T-helper 17 cell (primary cell): ENCODE data around the gene TIPIN. TPM values are rescaled to one million over a fixed set of nuclear protein-coding genes. Genes with fewer than 3 reads are reported as not detected.
"Not testable (repeated sequence)": the region's sequence is repeated elsewhere in the genome, so short reads cannot be mapped to it uniquely, and the experiment has no call there.

ENCODE experiments used
- ATAC-seq: fragments of 150-1000 bp; cut with Tn5 transposase; 2 replicates; pipeline ENCODE4 v1.10.0; 2021; ENCODE audit warnings: mild to moderate bottlenecking, moderate library complexity
- DNase-seq, 3 donors: peaks; one replicate each; pipeline versions ENCODE4 v3.0.0 to v3.0.0-alpha.2; 2020 to 2021
- H3K9me3 ChIP-seq: one replicate; pipeline ENCODE4 v1.7.0; 2013; ENCODE audit warnings: low read length, mild to moderate bottlenecking; ENCODE audit not compliant: control insufficient read depth, poor library complexity, severe bottlenecking
- H3K27ac Mint-ChIP-seq: one replicate; pipeline ENCODE4 v1.8.0; 2022; ENCODE audit warnings: mild to moderate bottlenecking, moderate library complexity, mixed read lengths
- H3K27me3 Mint-ChIP-seq: one replicate; pipeline ENCODE4 v1.8.0; 2022; ENCODE audit warnings: mixed read lengths
- H3K36me3 Mint-ChIP-seq: one replicate; pipeline ENCODE4 v1.8.0; 2022; ENCODE audit warnings: low read depth, mixed read lengths
- H3K4me1 Mint-ChIP-seq: one replicate; pipeline ENCODE4 v1.8.0; 2022; ENCODE audit warnings: mild to moderate bottlenecking, mixed read lengths
- H3K4me3 Mint-ChIP-seq: one replicate; pipeline ENCODE4 v1.8.0; 2022; ENCODE audit warnings: mild to moderate bottlenecking, moderate library complexity, mixed read lengths
- total RNA-seq, 4 donors: library from RNA in 2 of 4; stranded (reverse) in 2 of 4; gene quantifications; one replicate each; pipeline ENCODE4 v1.2.3 and lab custom pipeline; 2022 to 2026

Gene TIPIN
- total RNA-seq, 2 donors from 2014 or later: 2.9 to 4.2 TPM

- H3K27ac Mint-ChIP-seq: peak overlapping the region; percentile 97
- not testable (repeated sequence) for DNase-seq
- H3K4me3 Mint-ChIP-seq: peak overlapping the region; percentile 2
These were observed 36.6 kb upstream of the TIPIN start for GRCh38 chr15:66393037-66393436.

DNA sequence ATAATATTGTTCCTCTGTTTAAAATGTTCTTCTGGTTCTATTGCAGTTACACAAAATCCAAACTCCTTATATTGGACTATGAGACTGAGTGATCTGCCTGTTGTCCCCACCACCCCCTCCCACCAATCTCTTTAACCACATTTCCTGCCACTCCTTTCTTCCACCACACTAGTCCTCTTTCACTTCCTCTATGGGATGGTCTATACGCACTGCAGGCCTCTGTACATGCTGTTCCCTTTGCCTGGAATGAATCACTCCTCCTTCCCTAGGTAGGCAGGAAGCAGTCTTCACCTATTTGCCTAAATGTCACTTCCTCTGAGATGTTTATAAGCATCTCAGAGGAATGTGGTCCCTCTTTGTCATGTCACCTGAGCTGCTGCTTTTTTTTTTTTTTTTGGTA is 34.2 kb upstream of the TIPIN start:
- Mint-ChIP-seq H3K36me3 (peaks cover 6% of the 10 kb centered on the region), H3K27me3 (no peaks in the 10 kb centered on the region), H3K4me1 (peaks cover 76% of the 10 kb centered on the region), H3K4me3 (peak overlapping the region; percentile 97), H3K27ac (peak overlapping the region; percentile 97)
- DNase-seq: no peak
- H3K9me3 ChIP-seq: no peaks in the 10 kb centered on the region
- ATAC-seq: no peak

More at GRCh38 chr15:66393037-66393436, 36.6 kb upstream of the TIPIN start:
- not testable (repeated sequence) for H3K27me3 Mint-ChIP-seq, H3K36me3 Mint-ChIP-seq, H3K9me3 ChIP-seq, ATAC-seq
- peaks cover 70% of the 10 kb centered on the region for H3K4me1 Mint-ChIP-seq

- Mint-ChIP-seq H3K27me3 (no peaks in the 10 kb centered on the region), H3K4me1 (peaks cover 73% of the 10 kb centered on the region), H3K4me3 (peak overlapping the region; percentile 97), H3K36me3 (peaks cover 6% of the 10 kb centered on the region), H3K27ac (peak overlapping the region; percentile 97)
- ATAC-seq (no peak), DNase-seq (no peak)
- no peaks in the 10 kb centered on the region for H3K9me3 ChIP-seq
These were observed 33.4 kb upstream of the TIPIN start for GRCh38 chr15:66389859-66390381.

DNA sequence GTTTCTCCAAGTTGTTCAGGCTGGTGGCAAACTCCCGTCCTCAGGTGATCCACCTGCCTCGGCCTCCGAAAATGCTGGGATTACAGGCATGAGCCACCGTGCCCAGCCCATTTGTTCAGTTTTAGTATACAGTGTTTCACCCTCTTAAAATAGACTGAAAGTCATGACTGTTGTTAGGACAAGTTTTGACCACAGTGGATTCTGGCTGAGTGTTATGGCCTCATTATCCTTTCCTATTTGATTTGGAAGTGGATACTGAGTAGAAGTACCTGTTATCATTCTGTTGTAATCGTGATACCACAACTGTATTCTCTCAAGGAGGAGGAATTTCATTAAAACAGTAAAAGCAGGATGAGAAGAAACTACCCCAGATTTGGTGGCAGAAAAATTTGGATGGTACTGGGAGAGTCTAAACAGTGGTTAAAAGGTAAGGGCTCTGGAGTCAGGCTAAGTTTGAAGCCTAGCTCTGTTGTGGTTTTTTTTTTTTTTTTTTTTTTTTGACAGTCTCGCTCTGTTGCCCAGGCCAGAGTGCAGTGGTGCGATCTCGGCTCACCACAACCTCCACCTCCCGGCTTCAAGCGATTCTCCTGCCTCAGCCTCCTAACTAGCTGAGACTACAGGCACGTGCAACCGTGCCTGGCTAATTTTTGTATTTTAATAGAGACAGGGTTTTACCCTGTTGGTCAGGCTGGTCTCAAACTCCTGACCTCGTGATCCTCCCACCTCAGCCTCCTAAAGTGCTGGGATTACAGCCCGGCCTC is 32.8 kb upstream of the TIPIN start:
- no peak for DNase-seq
- peaks cover 7% of the 10 kb centered on the region for H3K36me3 Mint-ChIP-seq

GRCh38 chr15:66388576-66388975 is 32.1 kb upstream of the TIPIN start:
- peak overlapping the region; percentile 97 for H3K4me3 Mint-ChIP-seq
- H3K4me1 Mint-ChIP-seq: peaks cover 65% of the 10 kb centered on the region
- ATAC-seq: no peak

More for the DNA sequence above, 32.8 kb upstream of the TIPIN start:
- H3K4me3 Mint-ChIP-seq: peak overlapping the region; percentile 97
- peak overlapping the region; percentile 97 for H3K27ac Mint-ChIP-seq
- H3K9me3 ChIP-seq: no peaks in the 10 kb centered on the region
- no peaks in the 10 kb centered on the region for H3K27me3 Mint-ChIP-seq
- H3K4me1 Mint-ChIP-seq: peaks cover 71% of the 10 kb centered on the region
- no peak for ATAC-seq

DNA sequence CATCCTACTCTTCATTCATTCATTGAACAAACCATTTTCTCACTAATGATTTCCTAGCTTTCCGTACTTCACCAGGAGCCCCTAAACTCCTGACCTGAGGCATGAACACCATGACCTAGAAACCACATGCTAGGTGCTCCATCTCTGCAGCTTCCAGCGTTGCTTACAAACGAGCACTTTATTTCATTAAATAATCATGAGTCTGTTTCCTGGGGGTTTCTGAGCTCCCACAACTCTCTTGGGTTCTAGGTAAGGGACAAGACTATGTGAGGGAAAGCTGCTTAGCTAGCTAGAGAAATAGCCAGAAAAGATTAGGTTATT is 31.5 kb upstream of the TIPIN start:
- DNase-seq (no peak), ATAC-seq (no peak)
- H3K36me3 Mint-ChIP-seq: peaks cover 7% of the 10 kb centered on the region
- no peaks in the 10 kb centered on the region for H3K27me3 Mint-ChIP-seq
- peak overlapping the region; percentile 97 for H3K27ac Mint-ChIP-seq
- no peaks in the 10 kb centered on the region for H3K9me3 ChIP-seq
- peaks cover 60% of the 10 kb centered on the region for H3K4me1 Mint-ChIP-seq
- H3K4me3 Mint-ChIP-seq: peak overlapping the region; percentile 97

More at GRCh38 chr15:66388576-66388975, 32.1 kb upstream of the TIPIN start:
- peak overlapping the region; percentile 97 for H3K27ac Mint-ChIP-seq
- no peaks in the 10 kb centered on the region for H3K27me3 Mint-ChIP-seq
- peaks cover 7% of the 10 kb centered on the region for H3K36me3 Mint-ChIP-seq
- DNase-seq: no peak
- H3K9me3 ChIP-seq: no peaks in the 10 kb centered on the region

DNA sequence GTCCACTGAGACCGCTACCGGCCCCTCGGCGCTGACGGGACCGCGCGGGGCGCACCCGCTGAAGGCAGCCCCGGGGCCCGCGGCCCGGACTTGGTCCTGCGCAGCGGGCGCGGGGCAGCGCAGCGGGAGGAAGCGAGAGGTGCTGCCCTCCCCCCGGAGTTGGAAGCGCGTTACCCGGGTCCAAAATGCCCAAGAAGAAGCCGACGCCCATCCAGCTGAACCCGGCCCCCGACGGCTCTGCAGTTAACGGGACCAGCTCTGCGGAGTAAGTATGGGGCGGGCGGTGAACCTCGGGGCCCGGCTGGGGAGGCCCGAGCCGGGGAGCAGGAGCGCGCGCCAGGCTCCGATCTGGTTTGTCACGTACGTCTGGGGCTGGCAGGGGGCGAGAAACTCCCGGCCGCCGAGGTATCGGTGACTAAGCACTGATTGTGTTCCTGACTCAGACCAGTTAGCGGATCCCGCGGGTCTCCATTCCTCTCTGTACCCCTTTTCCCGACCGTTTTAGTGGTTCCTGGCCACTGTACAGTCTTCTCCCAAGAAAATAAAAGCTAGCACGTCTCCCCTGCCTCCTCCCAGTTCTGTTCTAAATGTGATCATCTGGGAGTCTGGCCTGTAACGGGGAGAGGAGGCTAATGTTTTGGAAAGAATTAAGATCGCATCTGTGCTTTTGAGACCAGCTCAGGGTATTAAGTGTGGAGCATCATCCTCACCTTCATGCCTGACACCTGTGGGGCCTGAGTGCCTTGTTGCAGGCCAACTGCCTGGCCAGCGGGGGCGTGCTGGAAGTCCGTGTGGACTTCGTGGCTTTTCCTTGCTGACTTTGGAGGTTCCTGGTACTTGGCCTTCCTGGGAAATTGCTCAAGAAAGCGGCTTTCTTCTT is 30.9 kb upstream of the TIPIN start:
- Mint-ChIP-seq H3K27ac (peak overlapping the region; percentile 97), H3K27me3 (no peaks in the 10 kb centered on the region), H3K4me1 (peaks cover 55% of the 10 kb centered on the region), H3K36me3 (peaks cover 7% of the 10 kb centered on the region), H3K4me3 (peak overlapping the region; percentile 97)
- DNase-seq (peak; percentile 43 to 54 (median 45)), ATAC-seq (peak; percentile 30)
- H3K9me3 ChIP-seq: no peaks in the 10 kb centered on the region

DNA sequence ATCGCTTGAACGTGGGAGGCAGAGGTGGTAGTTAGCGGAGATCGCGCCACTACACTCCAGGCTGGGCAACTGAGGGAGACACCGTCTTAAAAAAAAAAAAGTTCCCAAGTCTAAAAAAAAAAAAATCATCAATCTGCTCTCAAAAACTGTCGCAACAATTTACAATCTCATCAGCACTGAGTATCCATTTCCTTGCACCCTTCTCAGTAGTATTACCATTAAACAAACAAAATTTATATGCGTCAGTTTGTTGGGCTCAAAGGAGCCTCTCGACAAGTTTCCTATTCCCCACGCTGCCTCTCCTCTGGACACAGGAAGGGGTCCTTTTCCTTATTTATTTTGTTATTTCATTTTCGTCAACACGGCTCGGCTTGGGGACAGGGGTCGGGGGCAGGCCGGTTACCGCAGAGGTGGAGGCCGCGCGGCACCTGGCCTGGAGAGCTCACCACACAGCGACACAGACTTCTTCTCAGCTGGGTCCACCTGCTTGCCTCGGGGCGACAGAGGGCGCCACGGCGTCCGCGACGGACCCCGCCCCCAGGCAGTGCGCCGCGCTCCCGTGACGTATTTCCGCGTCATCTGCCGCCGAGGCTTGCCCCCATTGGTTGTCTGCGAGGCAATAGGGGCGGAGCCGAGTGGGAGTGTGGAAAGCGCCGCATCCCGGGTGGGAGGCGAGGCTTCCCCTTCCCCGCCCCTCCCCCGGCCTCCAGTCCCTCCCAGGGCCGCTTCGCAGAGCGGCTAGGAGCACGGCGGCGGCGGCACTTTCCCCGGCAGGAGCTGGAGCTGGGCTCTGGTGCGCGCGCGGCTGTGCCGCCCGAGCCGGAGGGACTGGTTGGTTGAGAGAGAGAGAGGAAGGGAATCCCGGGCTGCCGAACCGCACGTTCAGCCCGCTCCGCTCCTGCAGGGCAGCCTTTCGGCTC is 30.0 kb upstream of the TIPIN start, which contains the start of gene MAP2K1:
MAP2K1 (plus strand) TSS at position 709 of the 920 bp plus-strand sequence. CDS start 436 bp downstream, outside the sequence.
- peak within 1 kb of the TSS; percentile 97 for H3K4me3 Mint-ChIP-seq
- peak; percentile 89 for ATAC-seq
- H3K36me3 Mint-ChIP-seq: peaks cover 7% of the 10 kb centered on the region

GRCh38 chr15:66381376-66381775 is 24.9 kb upstream of the TIPIN start:
- H3K36me3 Mint-ChIP-seq, H3K27ac Mint-ChIP-seq, DNase-seq, H3K27me3 Mint-ChIP-seq, ATAC-seq, H3K9me3 ChIP-seq, H3K4me3 Mint-ChIP-seq: not testable (repeated sequence)
- peaks cover 10% of the 10 kb centered on the region for H3K4me1 Mint-ChIP-seq

More for the DNA sequence above, 30.0 kb upstream of the TIPIN start, which contains the start of gene MAP2K1:
- peaks cover 48% of the 10 kb centered on the region for H3K4me1 Mint-ChIP-seq
- H3K9me3 ChIP-seq: no peaks in the 10 kb centered on the region
- no peaks in the 10 kb centered on the region for H3K27me3 Mint-ChIP-seq
- peak within 1 kb of the TSS; percentile 97 for H3K27ac Mint-ChIP-seq
- DNase-seq: peak; percentile 97 to 98 (median 97)

DNA sequence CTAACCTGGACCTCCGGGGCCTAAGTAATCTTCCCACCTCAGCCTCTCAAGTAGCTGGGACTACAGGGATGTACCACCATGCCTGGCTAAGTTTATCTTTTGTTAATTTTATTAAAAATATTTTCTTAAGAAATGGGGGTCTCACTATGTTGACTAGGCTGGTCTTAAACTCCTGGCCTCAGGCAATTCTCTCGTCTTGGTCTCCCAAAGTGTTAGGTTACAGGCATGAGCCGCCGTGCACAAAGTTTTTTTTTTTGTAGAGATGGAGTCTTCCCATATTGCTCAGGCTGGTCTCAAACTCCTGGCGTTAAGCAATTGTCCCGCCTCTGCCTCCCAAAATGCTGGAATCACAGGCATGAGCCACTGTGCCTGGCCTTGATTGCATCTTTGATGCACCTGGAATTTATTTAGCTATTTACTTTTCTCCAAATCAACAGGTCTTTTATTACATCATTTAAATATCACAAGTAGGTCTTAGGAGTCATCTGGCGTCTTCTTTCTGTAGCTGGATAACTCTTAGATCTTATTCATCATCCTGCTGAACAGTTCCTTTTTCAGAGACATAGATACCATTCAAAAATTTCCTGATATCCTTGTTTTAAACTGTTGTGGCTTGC is 22.4 kb upstream of the TIPIN start:
- H3K27me3 Mint-ChIP-seq: no peaks in the 10 kb centered on the region
- no peaks in the 10 kb centered on the region for H3K4me1 Mint-ChIP-seq
- ATAC-seq: no peak
- H3K4me3 Mint-ChIP-seq: no peak overlapping the region
- H3K36me3 Mint-ChIP-seq: no peaks in the 10 kb centered on the region
- DNase-seq: no peak
- no peak overlapping the region for H3K27ac Mint-ChIP-seq
- no peaks in the 10 kb centered on the region for H3K9me3 ChIP-seq

DNA sequence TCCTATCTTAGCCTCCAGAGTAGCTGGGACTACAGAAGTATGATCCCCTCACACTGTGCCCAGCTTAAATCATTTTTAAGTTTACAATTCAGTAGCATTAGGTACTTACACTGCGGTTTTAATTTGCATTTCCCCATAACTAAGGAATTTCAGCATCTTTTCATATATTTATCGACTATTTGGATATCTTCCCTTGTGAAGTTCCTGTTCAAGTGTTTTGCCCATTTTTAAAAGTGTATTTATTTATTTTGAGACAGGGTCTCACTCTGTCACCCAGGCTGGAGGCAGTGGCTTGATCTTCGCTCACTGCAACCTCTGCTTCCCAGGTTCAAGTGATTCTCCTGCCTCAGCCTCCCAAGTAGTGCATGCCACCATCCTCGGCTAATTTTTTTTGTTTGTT is 17.7 kb upstream of the TIPIN start:
- Mint-ChIP-seq H3K4me1 (peaks cover 9% of the 10 kb centered on the region), H3K36me3 (no peaks in the 10 kb centered on the region)

More for the DNA sequence above, 17.7 kb upstream of the TIPIN start:
- Mint-ChIP-seq H3K27me3 (no peaks in the 10 kb centered on the region), H3K4me3 (no peak overlapping the region), H3K27ac (no peak overlapping the region)
- ATAC-seq (no peak), DNase-seq (no peak)
- H3K9me3 ChIP-seq: no peaks in the 10 kb centered on the region
